GM12878 (cell line): Measurements from ENCODE around the gene RASGRF1.

ENCODE experiments used
- EP300 ChIP-seq, 2 experiments: fragments of 150-350 bp in 1 of 2; IDR thresholded peaks; 2 replicates each; pipeline ENCODE4 v1.6.1; 2011 to 2012; ENCODE audit warnings: low read depth in 2 of 2, low read length in 2 of 2, borderline replicate concordance in 1 of 2, improper control_type of control experiment in 1 of 2, inconsistent platforms in 1 of 2; ENCODE audit not compliant: control insufficient read depth in 1 of 2
- JUND ChIP-seq: IDR thresholded peaks from 2 replicates; pipeline ENCODE4 v1.6.1; 2012; ENCODE audit warnings: low read depth, mild to moderate bottlenecking, low read length, improper control_type of control experiment, moderate library complexity
- POLR2A ChIP-seq: IDR thresholded peaks from 2 replicates; pipeline ENCODE4 v1.6.1; 2011; ENCODE audit warnings: low read depth, mild to moderate bottlenecking, low read length
- RAD21 ChIP-seq: IDR thresholded peaks from 2 replicates; pipeline ENCODE4 v1.6.1; 2011; ENCODE audit warnings: mild to moderate bottlenecking, low read depth, low read length, moderate library complexity; ENCODE audit not compliant: insufficient read depth
- RFX5 ChIP-seq: IDR thresholded peaks from 2 replicates; pipeline ENCODE4 v1.6.1; 2011; ENCODE audit warnings: low read depth, low read length, improper control_type of control experiment
- SIN3A ChIP-seq: IDR thresholded peaks from 2 replicates; pipeline ENCODE4 v1.6.1; 2012; ENCODE audit warnings: low read depth, low read length, improper control_type of control experiment
- SMAD1 ChIP-seq: fragments of 450-650 bp; IDR thresholded peaks from 2 replicates; pipeline ENCODE4 v1.6.1; 2018; ENCODE audit warnings: mild to moderate bottlenecking, low read depth; ENCODE audit not compliant: partially characterized antibody
- TAF1 ChIP-seq: IDR thresholded peaks from 2 replicates; pipeline ENCODE4 v1.6.1; 2011; ENCODE audit warnings: mild to moderate bottlenecking, low read depth, low read length, borderline replicate concordance
- ZNF274 ChIP-seq: IDR thresholded peaks from one replicate; pipeline ENCODE4 v1.8.0; 2011; ENCODE audit not compliant: insufficient read length, insufficient read depth
- ZNF384 ChIP-seq: IDR thresholded peaks from 2 replicates; pipeline ENCODE4 v1.6.1; 2012; ENCODE audit warnings: low read depth, mild to moderate bottlenecking, low read length, improper control_type of control experiment, borderline replicate concordance
- TF ChIP-seq, protein P1 (sequence below): fragments of 450-650 bp; IDR thresholded peaks from 2 replicates; pipeline ENCODE4 v1.6.1; 2017; ENCODE audit warnings: mild to moderate bottlenecking
- TF ChIP-seq, protein P2 (sequence below), 3 experiments: IDR thresholded peaks in 2 of 3; conservative IDR thresholded peaks in 1 of 3; 2 replicates each; pipeline ENCODE4 v1.5.1; 2011; ENCODE audit warnings: low read depth in 3 of 3, low read length in 3 of 3, mild to moderate bottlenecking in 3 of 3, control low read depth in 2 of 3, moderate library complexity in 2 of 3, inconsistent platforms in 1 of 3, mixed read lengths in 1 of 3; ENCODE audit not compliant: control insufficient read depth in 2 of 3, insufficient read depth in 1 of 3; ENCODE audit errors: extremely low read depth in 1 of 3
- TF ChIP-seq, protein P3 (sequence below): fragments of 450-650 bp; IDR thresholded peaks from 2 replicates; pipeline ENCODE4 v1.6.1; 2017; ENCODE audit warnings: borderline replicate concordance

DNA sequence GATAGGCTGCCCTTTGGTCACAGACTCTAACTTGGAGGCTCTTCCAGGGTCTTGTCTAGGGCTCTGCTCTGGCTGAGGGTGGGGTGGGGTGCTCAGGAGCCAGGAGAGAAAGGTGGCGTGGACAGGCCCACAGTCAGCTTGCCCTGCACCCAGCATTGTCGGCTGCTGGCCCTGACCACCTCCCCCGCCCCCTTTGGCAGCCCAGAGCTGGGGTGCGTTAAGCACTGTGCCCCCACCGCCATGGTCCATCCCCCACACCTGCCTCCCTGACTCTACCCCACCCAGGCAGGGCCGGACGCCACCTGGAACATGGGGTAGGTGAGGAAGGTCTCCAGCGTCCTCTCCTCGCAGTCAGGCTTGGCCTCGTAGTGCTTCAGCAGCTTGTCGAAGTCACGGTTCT, 58.8 kb downstream of the RASGRF1 start:
- TF ChIP-seq ZNF274 (no peak), EP300 (IDR thresholded peaks at IDR 0.05; ENCODE audit: borderline replicate concordance in 1 of 2, control insufficient read depth in 1 of 2, low read depth in 2 of 2, low read length in 2 of 2) (no peak), POLR2A (no peak), TAF1 (no peak), ZNF384 (no peak), RAD21 (no peak), SMAD1 (no peak), SIN3A (no peak), JUND (no peak), RFX5 (no peak)
- TF ChIP-seq, protein P1, sequence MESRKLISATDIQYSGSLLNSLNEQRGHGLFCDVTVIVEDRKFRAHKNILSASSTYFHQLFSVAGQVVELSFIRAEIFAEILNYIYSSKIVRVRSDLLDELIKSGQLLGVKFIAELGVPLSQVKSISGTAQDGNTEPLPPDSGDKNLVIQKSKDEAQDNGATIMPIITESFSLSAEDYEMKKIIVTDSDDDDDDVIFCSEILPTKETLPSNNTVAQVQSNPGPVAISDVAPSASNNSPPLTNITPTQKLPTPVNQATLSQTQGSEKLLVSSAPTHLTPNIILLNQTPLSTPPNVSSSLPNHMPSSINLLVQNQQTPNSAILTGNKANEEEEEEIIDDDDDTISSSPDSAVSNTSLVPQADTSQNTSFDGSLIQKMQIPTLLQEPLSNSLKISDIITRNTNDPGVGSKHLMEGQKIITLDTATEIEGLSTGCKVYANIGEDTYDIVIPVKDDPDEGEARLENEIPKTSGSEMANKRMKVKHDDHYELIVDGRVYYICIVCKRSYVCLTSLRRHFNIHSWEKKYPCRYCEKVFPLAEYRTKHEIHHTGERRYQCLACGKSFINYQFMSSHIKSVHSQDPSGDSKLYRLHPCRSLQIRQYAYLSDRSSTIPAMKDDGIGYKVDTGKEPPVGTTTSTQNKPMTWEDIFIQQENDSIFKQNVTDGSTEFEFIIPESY: no peak
- TF ChIP-seq, protein P2, sequence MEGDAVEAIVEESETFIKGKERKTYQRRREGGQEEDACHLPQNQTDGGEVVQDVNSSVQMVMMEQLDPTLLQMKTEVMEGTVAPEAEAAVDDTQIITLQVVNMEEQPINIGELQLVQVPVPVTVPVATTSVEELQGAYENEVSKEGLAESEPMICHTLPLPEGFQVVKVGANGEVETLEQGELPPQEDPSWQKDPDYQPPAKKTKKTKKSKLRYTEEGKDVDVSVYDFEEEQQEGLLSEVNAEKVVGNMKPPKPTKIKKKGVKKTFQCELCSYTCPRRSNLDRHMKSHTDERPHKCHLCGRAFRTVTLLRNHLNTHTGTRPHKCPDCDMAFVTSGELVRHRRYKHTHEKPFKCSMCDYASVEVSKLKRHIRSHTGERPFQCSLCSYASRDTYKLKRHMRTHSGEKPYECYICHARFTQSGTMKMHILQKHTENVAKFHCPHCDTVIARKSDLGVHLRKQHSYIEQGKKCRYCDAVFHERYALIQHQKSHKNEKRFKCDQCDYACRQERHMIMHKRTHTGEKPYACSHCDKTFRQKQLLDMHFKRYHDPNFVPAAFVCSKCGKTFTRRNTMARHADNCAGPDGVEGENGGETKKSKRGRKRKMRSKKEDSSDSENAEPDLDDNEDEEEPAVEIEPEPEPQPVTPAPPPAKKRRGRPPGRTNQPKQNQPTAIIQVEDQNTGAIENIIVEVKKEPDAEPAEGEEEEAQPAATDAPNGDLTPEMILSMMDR (IDR thresholded peaks at IDR 0.05 in 2 of 3, conservative IDR thresholded peaks at IDR 0.05 in 1 of 3; ENCODE audit: control insufficient read depth in 2 of 3, extremely low read depth in 1 of 3, insufficient read depth in 1 of 3, low read depth in 3 of 3, low read length in 3 of 3): no peak
- TF ChIP-seq, protein P3, sequence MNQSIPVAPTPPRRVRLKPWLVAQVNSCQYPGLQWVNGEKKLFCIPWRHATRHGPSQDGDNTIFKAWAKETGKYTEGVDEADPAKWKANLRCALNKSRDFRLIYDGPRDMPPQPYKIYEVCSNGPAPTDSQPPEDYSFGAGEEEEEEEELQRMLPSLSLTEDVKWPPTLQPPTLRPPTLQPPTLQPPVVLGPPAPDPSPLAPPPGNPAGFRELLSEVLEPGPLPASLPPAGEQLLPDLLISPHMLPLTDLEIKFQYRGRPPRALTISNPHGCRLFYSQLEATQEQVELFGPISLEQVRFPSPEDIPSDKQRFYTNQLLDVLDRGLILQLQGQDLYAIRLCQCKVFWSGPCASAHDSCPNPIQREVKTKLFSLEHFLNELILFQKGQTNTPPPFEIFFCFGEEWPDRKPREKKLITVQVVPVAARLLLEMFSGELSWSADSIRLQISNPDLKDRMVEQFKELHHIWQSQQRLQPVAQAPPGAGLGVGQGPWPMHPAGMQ: no peak
